ENCODE data around the gene GPR33. TPM values are rescaled to one million over a fixed set of nuclear protein-coding genes. Genes with fewer than 3 reads are reported as not detected.

Gene GPR33
- polyA plus RNA-seq, 1 of the 3 experiments (the other 2 are of a cell fraction) = not detected

GRCh38 chr14:31505411-31505810, 17.6 kb upstream of the GPR33 start:
- Histone ChIP-seq H4K20me1 (ENCODE audit: insufficient read depth) (no peaks in the 10 kb centered on the region), H3K9me3 (no peaks in the 10 kb centered on the region), H3K9me2 (no peaks in the 10 kb centered on the region), H3K4me1 (ENCODE audit: control insufficient read depth in 1 of 2, insufficient read depth in 2 of 2, low read depth in 1 of 2, low read length in 1 of 2) (no peaks in the 10 kb centered on the region), H2AFZ (ENCODE audit: low read depth) (peak overlapping the region; percentile 67; the same call in 1 of the 2 replicates), H3K36me3 (replicated peaks in 1 of 2; ENCODE audit: control insufficient read depth in 1 of 2, insufficient read depth in 2 of 2, low read length in 1 of 2) (no peaks in the 10 kb centered on the region), H3K27me3 (ENCODE audit: insufficient read depth) (no peaks in the 10 kb centered on the region), H3K4me2 (peak overlapping the region; percentile 54), H3K9ac (no peak overlapping the region), H3K27ac (ENCODE audit: low read depth in 2 of 2, low read length in 1 of 2) (peak overlapping the region; percentile 17 to 68; a peak in 2 of 4 replicates), H3K4me3 (ENCODE audit: low read depth in 2 of 2, low read length in 1 of 2) (no peak overlapping the region; a peak in 1 of 4 replicates), H3K79me2 (ENCODE audit: insufficient read depth) (no peaks in the 10 kb centered on the region), H3F3A (replicated peaks; ENCODE audit: insufficient read depth) (peaks cover 8% of the 10 kb centered on the region)
- POLR2A ChIA-PET = no interaction called here
- CTCF ChIA-PET = interaction anchor here (0.8 to 1.9 kb wide), 4 partner anchors 11 to 749 kb away, joined by 3 to 15 read pairs (median 6); no protein-coding TSS in a partner anchor
- TF ChIP-seq JUND (IDR thresholded peaks at IDR 0.05) (0 out of 2 replicates have a peak, but pooled peaks have one; percentile 18), NFIC (IDR thresholded peaks at IDR 0.05; ENCODE audit: borderline replicate concordance) (peak; percentile 74), TCF12 (IDR thresholded peaks at IDR 0.05) (0 out of 2 replicates have a peak, but pooled peaks have one; percentile 5), YY1 (IDR thresholded peaks at IDR 0.05; ENCODE audit: low read depth) (no peak), RFX5 (IDR thresholded peaks at IDR 0.05; ENCODE audit: low read length) (no peak), MAX (IDR thresholded peaks at IDR 0.05; ENCODE audit: low read depth) (0 out of 2 replicates have a peak, but pooled peaks have one; percentile 15), GABPA (IDR thresholded peaks at IDR 0.05; ENCODE audit: low read depth) (no peak), RCOR1 (IDR thresholded peaks at IDR 0.05; ENCODE audit: low read length) (no peak), EZH2phosphoT487 (IDR thresholded peaks at IDR 0.05; ENCODE audit: borderline replicate concordance, low read depth) (no peak), TEAD4 (IDR thresholded peaks at IDR 0.05; ENCODE audit: borderline replicate concordance, insufficient read depth) (0 out of 2 replicates have a peak, but pooled peaks have one; percentile 11), EP300 (IDR thresholded peaks at IDR 0.05; ENCODE audit: borderline replicate concordance in 1 of 2, low read depth in 1 of 2, low read length in 1 of 2) (no peak)
- 15% methylated on average over 1 of the region's 1 CpG for WGBS (ENCODE audit: low lambda C conversion rate)
- DNase-seq = no peak

- H3K9ac ChIP-seq = no peak overlapping the region
- no peak overlapping the region for H3K27ac ChIP-seq (ENCODE audit: low read depth in 2 of 2, low read length in 1 of 2)
- TF ChIP-seq SMC3 (IDR thresholded peaks at IDR 0.05; ENCODE audit: low read depth, low read length) (no peak), GABPA (IDR thresholded peaks at IDR 0.05; ENCODE audit: low read depth) (no peak), SIN3A (IDR thresholded peaks at IDR 0.05; ENCODE audit: borderline replicate concordance, low read depth, low read length) (no peak), EZH2phosphoT487 (IDR thresholded peaks at IDR 0.05; ENCODE audit: borderline replicate concordance, low read depth) (no peak), NFIC (IDR thresholded peaks at IDR 0.05; ENCODE audit: borderline replicate concordance) (no peak), FOXM1 (IDR thresholded peaks at IDR 0.05; ENCODE audit: low read depth) (no peak), EP300 (IDR thresholded peaks at IDR 0.05; ENCODE audit: borderline replicate concordance in 1 of 2, low read depth in 1 of 2, low read length in 1 of 2) (no peak), RAD21 (IDR thresholded peaks at IDR 0.05; ENCODE audit: low read length) (no peak), MXI1 (IDR thresholded peaks at IDR 0.05; ENCODE audit: low read depth, low read length) (no peak), GATA2 (CRISPR knock-in tag; IDR thresholded peaks at IDR 0.05) (no peak), CTCF (IDR thresholded peaks at IDR 0.05) (no peak)
- peaks cover 8% of the 10 kb centered on the region for H3F3A ChIP-seq (replicated peaks; ENCODE audit: insufficient read depth)
- WGBS (ENCODE audit: low lambda C conversion rate) = 40% methylated on average over 2 of the region's 2 CpGs
- no peaks in the 10 kb centered on the region for H3K79me2 ChIP-seq (ENCODE audit: insufficient read depth)
- no peaks in the 10 kb centered on the region for H3K4me1 ChIP-seq (ENCODE audit: control insufficient read depth in 1 of 2, insufficient read depth in 2 of 2, low read depth in 1 of 2, low read length in 1 of 2)
- no peaks in the 10 kb centered on the region for H3K9me3 ChIP-seq
- no peaks in the 10 kb centered on the region for H3K36me3 ChIP-seq (replicated peaks in 1 of 2; ENCODE audit: control insufficient read depth in 1 of 2, insufficient read depth in 2 of 2, low read length in 1 of 2)
- no peaks in the 10 kb centered on the region for H4K20me1 ChIP-seq (ENCODE audit: insufficient read depth)
- H3K9me2 ChIP-seq = no peaks in the 10 kb centered on the region
- H3K27me3 ChIP-seq (ENCODE audit: insufficient read depth) = no peaks in the 10 kb centered on the region
- ChIA-PET POLR2A (no interaction called here), CTCF (interaction anchor here (1.7 kb wide), 1 partner anchor 9 kb away, joined by 7 read pairs; no protein-coding TSS in a partner anchor)
- H2AFZ ChIP-seq (ENCODE audit: low read depth) = no peak overlapping the region
- H3K4me3 ChIP-seq (ENCODE audit: low read depth in 2 of 2, low read length in 1 of 2) = no peak overlapping the region
- no peak overlapping the region for H3K4me2 ChIP-seq
- DNase-seq = no peak
Measured at GRCh38 chr14:31501870-31502269, 14.0 kb upstream of the GPR33 start.
